Bronchial epithelial cell (primary cell): ENCODE results near the gene MAPK8IP2. TPM values are rescaled to one million over a fixed set of nuclear protein-coding genes. Genes with fewer than 3 reads are reported as not detected.

Experiments
- DNase-seq: peaks from one replicate; pipeline ENCODE4 v3.0.0-alpha.2; 2010; ENCODE audit warnings: low read depth
- FAIRE-seq: peaks from 2 replicates; lab custom pipeline; 2011; peaks lifted over from hg19 to GRCh38; lab: Jason Lieb, UNC
- H3K27me3 ChIP-seq: 2 replicates; pipeline ENCODE4 v1.5.1; 2011; ENCODE audit warnings: low read length; ENCODE audit not compliant: control insufficient read depth, insufficient read depth
- H3K36me3 ChIP-seq: 2 replicates; pipeline ENCODE4 v1.5.1; 2011; ENCODE audit warnings: low read length; ENCODE audit not compliant: control insufficient read depth, insufficient read depth
- H3K4me3 ChIP-seq: 2 replicates; pipeline ENCODE4 v1.5.1; 2011; ENCODE audit warnings: mild to moderate bottlenecking, low read depth, low read length, control low read depth
- CTCF ChIP-seq: IDR thresholded peaks from 2 replicates; pipeline ENCODE4 v1.5.1; 2011; ENCODE audit warnings: mild to moderate bottlenecking, moderate library complexity, low read length, control low read depth, inconsistent platforms; ENCODE audit not compliant: insufficient read depth, severe bottlenecking
- total RNA-seq: library from RNA; depleted of rRNA; stranded (reverse); fragments of >200 nt; gene quantifications from 2 replicates; pipeline ENCODE4 v1.2.1, GENCODE V29; 2014

Gene MAPK8IP2
- total RNA-seq, 1 donor from 2014 or later = 0.53 TPM

GRCh38 chr22:50576806-50577696 is 23.5 kb upstream of the MAPK8IP2 start:
- Histone ChIP-seq H3K27me3 (no peaks in the 10 kb centered on the region), H3K4me3 (no peak overlapping the region), H3K36me3 (peaks cover 11% of the 10 kb centered on the region)
- no peak for DNase-seq
- no peak for FAIRE-seq
- no peak for TF ChIP-seq CTCF

- H3K27me3 ChIP-seq = no peaks in the 10 kb centered on the region
- no peak overlapping the region for H3K4me3 ChIP-seq
- peaks cover 11% of the 10 kb centered on the region for H3K36me3 ChIP-seq
- DNase-seq (no peak), FAIRE-seq (no peak)
- TF ChIP-seq CTCF = no peak
Measured at GRCh38 chr22:50577697-50577986, 23.0 kb upstream of the MAPK8IP2 start.

GRCh38 chr22:50577987-50578775 is 22.4 kb upstream of the MAPK8IP2 start, which contains the start of gene CPT1B:
TSS of gene CPT1B (minus strand) at chr22:50578427. CDS start at chr22:50577915, 512 bp downstream.
- no peak for DNase-seq
- no peak for TF ChIP-seq CTCF

GRCh38 chr22:50578776-50579310 is 21.8 kb upstream of the MAPK8IP2 start:
- FAIRE-seq (no peak), DNase-seq (no peak)
- Histone ChIP-seq H3K27me3 (no peaks in the 10 kb centered on the region), H3K4me3 (no peak overlapping the region), H3K36me3 (peaks cover 12% of the 10 kb centered on the region)
- TF ChIP-seq CTCF = no peak

More at GRCh38 chr22:50577987-50578775, 22.4 kb upstream of the MAPK8IP2 start, which contains the start of gene CPT1B:
- Histone ChIP-seq H3K36me3 (peaks cover 11% of the 10 kb centered on the region), H3K27me3 (no peaks in the 10 kb centered on the region), H3K4me3 (no peak within 1 kb of the TSS)
- no peak for FAIRE-seq

- TF ChIP-seq CTCF = no peak
- Histone ChIP-seq H3K36me3 (peaks cover 13% of the 10 kb centered on the region), H3K4me3 (no peak overlapping the region), H3K27me3 (no peaks in the 10 kb centered on the region)
- DNase-seq = no peak
- no peak for FAIRE-seq
Measured at GRCh38 chr22:50579752-50580151, 20.8 kb upstream of the MAPK8IP2 start.
